Measurements from ENCODE around the gene VAT1L.

GRCh38 chr16:77786186-77786847 is 2.0 kb upstream of the VAT1L start:
- TF ChIP-seq MAX (IDR thresholded peaks at IDR 0.05; ENCODE audit: insufficient read depth, insufficient read length) (no peak), CTCF (IDR thresholded peaks at IDR 0.05; ENCODE audit: extremely low read depth in 1 of 2, insufficient read depth in 1 of 2, low read depth in 1 of 2, low read length in 2 of 2) (no peak), POLR2AphosphoS5 (IDR thresholded peaks at IDR 0.05; ENCODE audit: insufficient read depth, low read depth, low read length) (no peak), FOS (IDR thresholded peaks at IDR 0.05; ENCODE audit: borderline replicate concordance, insufficient read depth, low read length) (no peak)
